Chondrocyte (in vitro differentiated cells): Measurements from ENCODE around the gene PRKAR1B. TPM values are rescaled to one million over a fixed set of nuclear protein-coding genes. Genes with fewer than 3 reads are reported as not detected.

Experiments
- DNase-seq: peaks from one replicate; pipeline ENCODE4 v3.0.0; 2021; ENCODE audit warnings: mixed read lengths, low spot score
- H3K27ac Mint-ChIP-seq: one replicate; pipeline ENCODE4 v1.8.0; 2021; ENCODE audit warnings: mild to moderate bottlenecking, moderate library complexity, mixed read lengths; ENCODE audit not compliant: unreplicated experiment
- H3K27me3 Mint-ChIP-seq: 2 replicates; pipeline ENCODE4 v1.8.0; 2021; ENCODE audit warnings: low read depth, mixed read lengths
- H3K36me3 Mint-ChIP-seq: 2 replicates; pipeline ENCODE4 v1.8.0; 2021; ENCODE audit warnings: low read depth, mixed read lengths
- H3K4me1 Mint-ChIP-seq: 2 replicates; pipeline ENCODE4 v1.8.0; 2021; ENCODE audit warnings: low read depth, mild to moderate bottlenecking, mixed read lengths
- H3K4me3 Mint-ChIP-seq: one replicate; pipeline ENCODE4 v1.8.0; 2021; ENCODE audit warnings: mild to moderate bottlenecking, moderate library complexity, mixed read lengths; ENCODE audit not compliant: unreplicated experiment
- H3K9me3 Mint-ChIP-seq: 2 replicates; pipeline ENCODE4 v1.8.0; 2021; ENCODE audit warnings: low read depth, mixed read lengths
- CTCF ChIP-seq: fragments of 200-600 bp; sonication (generic); IDR thresholded peaks from 2 replicates; pipeline ENCODE4 v1.5.0; 2021; ENCODE audit warnings: antibody characterized with exemption, mild to moderate bottlenecking, moderate library complexity
- total RNA-seq: library from RNA; stranded (reverse); gene quantifications from 3 replicates; pipeline ENCODE4 v1.2.1, GENCODE V29; 2021

The PRKAR1B gene
- total RNA-seq, 1 donor from 2014 or later, result 7.7 TPM

DNA sequence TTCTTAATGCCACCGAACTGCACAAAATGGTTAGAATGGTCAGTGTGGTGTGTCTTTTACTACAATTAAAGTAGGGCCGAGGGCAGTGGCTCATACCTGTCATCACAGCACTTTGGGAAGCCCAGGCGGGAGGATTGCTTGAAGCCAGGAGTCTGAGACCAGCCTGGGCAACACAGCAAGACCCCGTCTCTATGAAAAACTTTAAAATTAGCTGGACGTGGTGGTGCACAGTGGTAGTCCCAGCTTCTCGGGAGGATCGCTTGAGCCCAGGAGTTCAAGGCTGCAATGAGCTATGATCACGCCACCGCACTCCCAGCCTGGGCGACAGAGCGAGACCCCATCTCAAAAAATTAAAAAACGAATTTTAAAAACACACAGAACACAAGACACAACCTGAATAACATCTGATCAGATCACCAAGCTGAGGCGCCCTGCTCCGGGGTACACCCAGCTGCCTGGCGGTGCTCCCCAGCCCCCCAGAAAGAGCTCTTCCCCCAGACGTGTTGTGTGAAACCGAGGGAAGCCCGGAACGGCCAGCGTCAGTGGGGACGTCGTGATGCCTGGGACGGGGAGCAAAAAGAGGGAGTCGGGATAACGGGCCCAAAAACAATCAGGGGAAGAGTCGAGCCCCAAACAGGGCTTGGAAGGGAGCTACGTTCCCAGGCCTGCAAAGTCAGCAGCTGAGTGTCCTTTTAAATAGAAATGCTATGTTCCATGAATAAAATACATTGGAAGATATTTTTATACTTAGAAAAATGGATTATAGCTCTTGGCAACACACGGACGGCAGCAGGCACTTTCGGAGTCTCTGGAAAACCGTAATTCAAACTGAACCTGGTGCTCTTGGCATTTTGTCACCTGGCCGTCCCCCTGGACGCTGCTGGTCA is 126.7 kb downstream of the PRKAR1B start:
- no peak for TF ChIP-seq CTCF
- no peak overlapping the region for H3K27ac Mint-ChIP-seq
- H3K9me3 Mint-ChIP-seq, result peaks cover 2% of the 10 kb centered on the region
- H3K36me3 Mint-ChIP-seq, result no peaks in the 10 kb centered on the region
- peaks cover 37% of the 10 kb centered on the region for H3K4me1 Mint-ChIP-seq
- H3K27me3 Mint-ChIP-seq, result no peaks in the 10 kb centered on the region
- peak; percentile 66 for DNase-seq
- no peak overlapping the region for H3K4me3 Mint-ChIP-seq

- H3K4me3 Mint-ChIP-seq, result no peak overlapping the region
- DNase-seq, result no peak
- H3K36me3 Mint-ChIP-seq, result no peaks in the 10 kb centered on the region
- peaks cover 24% of the 10 kb centered on the region for H3K4me1 Mint-ChIP-seq
- H3K27me3 Mint-ChIP-seq, result no peaks in the 10 kb centered on the region
- TF ChIP-seq CTCF, result no peak
- no peak overlapping the region for H3K27ac Mint-ChIP-seq
- H3K9me3 Mint-ChIP-seq, result peaks cover 2% of the 10 kb centered on the region
Observed at GRCh38 chr7:598899-599298, 128.2 kb downstream of the PRKAR1B start.

GRCh38 chr7:597348-598178 is 129.5 kb downstream of the PRKAR1B start:
- Mint-ChIP-seq H3K9me3 (peaks cover 2% of the 10 kb centered on the region), H3K27me3 (no peaks in the 10 kb centered on the region), H3K27ac (no peak overlapping the region), H3K36me3 (no peaks in the 10 kb centered on the region), H3K4me1 (peaks cover 10% of the 10 kb centered on the region), H3K4me3 (no peak overlapping the region)
- no peak for TF ChIP-seq CTCF
- no peak for DNase-seq

- H3K36me3 Mint-ChIP-seq, result no peaks in the 10 kb centered on the region
- no peak overlapping the region for H3K27ac Mint-ChIP-seq
- no peaks in the 10 kb centered on the region for H3K27me3 Mint-ChIP-seq
- H3K9me3 Mint-ChIP-seq, result peaks cover 2% of the 10 kb centered on the region
- DNase-seq, result no peak
- TF ChIP-seq CTCF, result no peak
- no peak overlapping the region for H3K4me3 Mint-ChIP-seq
- peaks cover 8% of the 10 kb centered on the region for H3K4me1 Mint-ChIP-seq
Observed at GRCh38 chr7:596819-597182, 130.3 kb downstream of the PRKAR1B start.

DNA sequence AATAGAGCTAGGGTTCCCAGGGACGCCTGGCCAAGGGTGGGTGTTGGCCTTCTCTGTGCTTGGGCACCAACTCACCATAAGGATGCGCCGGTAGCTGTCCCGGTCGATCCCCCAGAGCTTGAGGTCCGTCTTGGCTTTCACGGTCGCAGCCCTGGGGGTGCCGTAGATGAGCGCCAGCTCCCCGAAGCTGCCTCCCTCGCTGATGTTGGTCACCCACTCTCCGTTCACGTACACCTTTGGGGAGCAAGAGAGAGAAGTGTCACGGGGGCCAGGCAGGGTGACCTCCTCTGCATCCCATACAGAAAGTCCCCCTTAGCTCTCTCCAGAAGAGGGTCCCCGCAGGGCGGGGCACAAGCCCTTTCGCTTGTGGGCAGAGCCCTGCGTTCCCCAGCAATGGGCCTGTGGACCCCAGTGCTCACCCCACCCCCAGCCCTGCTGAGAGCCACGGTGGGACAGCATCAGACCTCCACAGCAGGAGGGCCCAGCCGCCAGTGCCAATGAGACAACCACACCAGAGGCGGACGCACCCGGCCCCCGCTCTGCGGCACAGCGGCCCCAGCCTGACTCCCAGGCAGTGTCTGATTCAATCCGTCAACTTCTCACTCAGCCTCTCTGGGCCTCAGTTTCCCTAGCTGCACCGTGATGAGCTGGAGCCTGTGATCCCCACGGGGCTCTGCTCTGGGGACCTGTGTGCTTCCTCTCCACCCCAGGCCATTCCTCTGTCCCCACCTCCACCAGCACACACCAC is 130.8 kb downstream of the PRKAR1B start:
- Mint-ChIP-seq H3K4me1 (peaks cover 10% of the 10 kb centered on the region), H3K4me3 (no peak overlapping the region), H3K9me3 (peaks cover 2% of the 10 kb centered on the region), H3K27ac (no peak overlapping the region), H3K36me3 (no peaks in the 10 kb centered on the region), H3K27me3 (no peaks in the 10 kb centered on the region)
- no peak for DNase-seq
- no peak for TF ChIP-seq CTCF
